Psoas muscle (tissue), 8 donors: ENCODE results near the gene LDLRAD4. TPM values are rescaled to one million over a fixed set of nuclear protein-coding genes. Genes with fewer than 3 reads are reported as not detected.

Experiments
- ATAC-seq, 4 donors: fragments of 200-7000 bp; cut with Tn5 transposase; one replicate each; pipeline ENCODE4 v1.9.1; 2020; ENCODE audit warnings: moderate library complexity in 3 of 4, mild to moderate bottlenecking in 2 of 4
- DNase-seq, 2 donors: peaks; one replicate each; pipeline ENCODE4 v3.0.0-alpha.2; 2020
- H3K27ac ChIP-seq: fragments of 200-600 bp; one replicate; pipeline ENCODE4 v1.8.0; 2022
- H3K27me3 ChIP-seq, 3 donors: fragments of 200-600 bp in 1 of 3; one replicate each; pipeline versions ENCODE4 v1.6.1 to v1.8.0; 2013 to 2022; ENCODE audit warnings: low read length in 2 of 3, mild to moderate bottlenecking in 2 of 3, moderate library complexity in 1 of 3; ENCODE audit not compliant: insufficient read depth in 3 of 3
- H3K36me3 ChIP-seq, 2 donors: fragments of 200-600 bp in 1 of 2; one replicate each; pipeline versions ENCODE4 v1.6.1 to v1.8.0; 2013 to 2022; ENCODE audit warnings: low read depth in 1 of 2, mild to moderate bottlenecking in 1 of 2, moderate library complexity in 1 of 2; ENCODE audit not compliant: insufficient read depth in 1 of 2
- H3K4me1 ChIP-seq: fragments of 200-600 bp; one replicate; pipeline ENCODE4 v1.8.0; 2022
- H3K4me3 ChIP-seq: fragments of 200-600 bp; one replicate; pipeline ENCODE4 v1.8.0; 2022; ENCODE audit warnings: mild to moderate bottlenecking
- H3K9me3 ChIP-seq: fragments of 200-600 bp; one replicate; pipeline ENCODE4 v1.8.0; 2022
- WGBS, 3 donors: extraction: QIAGEN DNeasy Blood & Tissue Kit; methylation state at CpG; one replicate each; pipeline versions ENCODE4 v1.1.6 to v1.1.7; 2013; 5-methylcytosine and 5-hydroxymethylcytosine counted together
- intact Hi-C, 2 donors: fragments of 100-400 bp; cut with DNase I; formaldehyde crosslinking; loops; one replicate each; pipeline versions ENCODE4 v1.11.0 to v1.14.2; 2022
- polyA plus RNA-seq, 3 donors: library from polyadenylated mRNA; stranded (reverse); fragments of 200-250 nt; gene quantifications; one replicate each; pipeline ENCODE4 v1.2.3, GENCODE V29; 2013
- total RNA-seq, 4 donors: library from RNA; stranded (reverse); fragmentation: NEBNext Ultra II Directional in 2 of 4; extraction: Animal tissue kit (Norgen Biotek cat#: 25700) in 2 of 4; gene quantifications; one replicate each; pipeline versions ENCODE4 v1.2.1 to v1.2.4, GENCODE V29; 2021 to 2023
- TF ChIP-seq, protein P1 (sequence below): fragments of 200-600 bp; IDR thresholded peaks from one replicate; pipeline ENCODE4 v1.8.0; 2022; ENCODE audit warnings: antibody characterized with exemption
- donor health status: healthy with polysubstance abuse.
- donor health status: DM: no; HTN: no; CAD: no; lungs with moderate emphysema.
- donor health status: Bipolar disorder and iron deficiency.
- donor health status: healthy.
- donor health status: DM: yes; HTN: yes; CAD: no.
- donor health status: DM: no; HTN: no; CAD: no.
- donor health status: DM: no; HTN: no; CAD: no.
- donor health status: DM: yes; HTN: yes; CAD: no.

The LDLRAD4 gene
- total and polyA plus RNA-seq, 7 donors, result 1.8 to 13.9 (median 3.8) TPM

DNA sequence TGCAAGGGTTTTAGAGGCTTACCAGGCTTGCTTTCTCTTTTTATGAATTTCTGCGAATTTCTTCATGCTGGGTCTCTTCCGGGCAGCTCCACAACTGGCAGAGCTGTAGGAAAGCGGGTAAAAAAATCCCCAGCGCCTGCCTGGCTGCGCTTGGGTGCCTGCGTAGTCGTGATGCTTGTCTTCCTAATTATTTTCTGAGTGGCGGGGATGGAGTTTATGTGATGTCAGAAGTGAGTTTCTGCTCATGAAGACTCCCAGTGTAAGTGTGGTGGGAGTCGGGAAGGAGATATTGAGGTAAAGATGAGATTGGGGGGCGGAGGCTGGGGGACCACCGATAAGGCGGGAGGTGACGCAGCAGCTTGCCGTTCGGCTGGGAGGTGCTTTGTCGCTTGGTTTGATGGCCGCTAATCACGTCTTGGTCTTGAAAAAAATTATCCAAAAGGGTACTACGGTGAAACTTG lies 229.8 kb downstream of the LDLRAD4 start:
- Histone ChIP-seq H3K4me1 (peaks cover 48% of the 10 kb centered on the region), H3K27me3 (no peaks in the 10 kb centered on the region), H3K27ac (no peak overlapping the region), H3K36me3 (no peaks in the 10 kb centered on the region), H3K9me3 (no peaks in the 10 kb centered on the region), H3K4me3 (peak overlapping the region; percentile 40)
- peak in 1 of 2 donors; percentile 8 for DNase-seq
- no peak for ATAC-seq
- TF ChIP-seq, protein P1, sequence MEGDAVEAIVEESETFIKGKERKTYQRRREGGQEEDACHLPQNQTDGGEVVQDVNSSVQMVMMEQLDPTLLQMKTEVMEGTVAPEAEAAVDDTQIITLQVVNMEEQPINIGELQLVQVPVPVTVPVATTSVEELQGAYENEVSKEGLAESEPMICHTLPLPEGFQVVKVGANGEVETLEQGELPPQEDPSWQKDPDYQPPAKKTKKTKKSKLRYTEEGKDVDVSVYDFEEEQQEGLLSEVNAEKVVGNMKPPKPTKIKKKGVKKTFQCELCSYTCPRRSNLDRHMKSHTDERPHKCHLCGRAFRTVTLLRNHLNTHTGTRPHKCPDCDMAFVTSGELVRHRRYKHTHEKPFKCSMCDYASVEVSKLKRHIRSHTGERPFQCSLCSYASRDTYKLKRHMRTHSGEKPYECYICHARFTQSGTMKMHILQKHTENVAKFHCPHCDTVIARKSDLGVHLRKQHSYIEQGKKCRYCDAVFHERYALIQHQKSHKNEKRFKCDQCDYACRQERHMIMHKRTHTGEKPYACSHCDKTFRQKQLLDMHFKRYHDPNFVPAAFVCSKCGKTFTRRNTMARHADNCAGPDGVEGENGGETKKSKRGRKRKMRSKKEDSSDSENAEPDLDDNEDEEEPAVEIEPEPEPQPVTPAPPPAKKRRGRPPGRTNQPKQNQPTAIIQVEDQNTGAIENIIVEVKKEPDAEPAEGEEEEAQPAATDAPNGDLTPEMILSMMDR, result no peak
- WGBS, 3 donors, result 70 to 84% (median 76%) methylated on average over 19 of the region's 19 CpGs
- intact Hi-C loops, result loop anchor here in 1 of 2 donors (5.0 kb wide), 1 partner anchor 226 kb away; no protein-coding TSS in a partner anchor

DNA sequence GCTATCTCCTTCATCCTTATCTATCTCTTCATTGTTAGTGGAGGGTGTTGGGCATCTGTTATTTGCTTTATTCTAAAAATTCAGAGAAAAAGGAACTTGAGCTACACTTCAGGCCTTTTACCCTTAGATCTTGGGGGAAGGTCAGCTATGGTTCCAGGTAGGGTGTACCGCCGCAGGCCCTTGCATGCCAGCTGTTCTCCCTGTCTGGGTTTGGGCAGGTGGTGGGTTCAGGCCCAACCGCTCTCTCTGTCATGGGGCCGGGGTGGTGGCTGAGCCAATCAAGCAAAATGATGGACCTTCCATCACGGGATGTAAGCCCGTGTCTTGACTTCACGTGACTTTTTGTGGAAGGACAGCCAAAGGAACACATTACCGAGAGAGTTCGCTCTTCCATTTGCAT lies 231.1 kb downstream of the LDLRAD4 start:
- Histone ChIP-seq H3K27ac (no peak overlapping the region), H3K9me3 (no peaks in the 10 kb centered on the region), H3K4me1 (peaks cover 48% of the 10 kb centered on the region), H3K36me3 (no peaks in the 10 kb centered on the region), H3K27me3 (no peaks in the 10 kb centered on the region), H3K4me3 (no peak overlapping the region)
- DNase-seq (no peak), ATAC-seq (no peak)
- intact Hi-C loops, result loop anchor here (5.0 to 10.0 kb wide), 4 partner anchors 48 to 235 kb away; partner anchors contain the start of gene LDLRAD4 (in 1 of the 2)
- TF ChIP-seq, protein P1, result no peak
- WGBS, 3 donors, result 95 to 98% (median 98%) methylated on average over 9 of the region's 9 CpGs

DNA sequence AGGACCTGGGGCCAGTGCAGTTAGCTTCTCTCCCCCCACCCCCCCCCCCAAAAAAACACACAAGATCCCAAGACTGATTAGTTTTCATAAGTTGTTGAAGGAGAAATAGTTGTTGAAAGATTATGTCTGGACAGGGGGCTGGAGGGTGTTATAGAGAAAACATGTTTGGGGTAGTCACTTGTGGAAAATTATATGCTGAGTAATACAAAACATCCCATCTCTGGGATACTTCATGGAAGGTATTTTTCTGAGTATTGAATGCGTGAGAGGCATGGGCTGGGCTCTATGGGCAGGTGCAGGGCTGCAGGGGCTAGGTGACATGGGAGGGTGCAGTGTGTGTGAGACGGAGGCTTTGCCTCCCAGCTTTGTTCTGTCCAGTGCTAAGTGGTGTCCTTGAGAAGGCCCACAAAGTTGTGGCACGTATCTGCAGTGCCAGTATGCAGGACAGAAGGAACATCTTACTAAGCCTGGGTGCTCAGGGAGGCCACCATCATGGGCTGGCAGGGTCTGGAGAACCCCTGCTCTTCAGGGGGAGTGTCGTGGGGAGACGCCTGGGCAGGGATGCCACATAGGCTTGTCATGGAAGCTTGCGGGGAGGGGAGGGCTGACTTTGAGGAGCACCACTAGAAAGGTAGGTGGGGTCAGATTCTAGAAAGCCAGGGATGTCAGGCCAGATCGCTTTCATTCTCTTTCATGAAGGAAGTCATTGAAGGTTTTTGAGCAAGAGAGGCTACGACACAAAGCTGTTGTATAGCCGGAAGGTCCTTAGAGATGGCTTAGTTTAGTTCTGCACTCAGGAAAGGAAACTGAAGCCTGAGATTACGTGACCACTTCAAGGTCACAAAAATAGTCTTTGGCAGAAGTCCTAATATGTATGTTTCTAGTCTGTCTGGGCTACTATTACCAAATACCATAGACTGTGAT lies 232.0 kb downstream of the LDLRAD4 start:
- WGBS, 3 donors, result 66 to 70% (median 68%) methylated on average over 10 of the region's 10 CpGs
- H3K27me3 ChIP-seq, result no peaks in the 10 kb centered on the region
- peak overlapping the region; percentile 16 for H3K27ac ChIP-seq
- TF ChIP-seq, protein P1, result no peak
- no peak for DNase-seq
- peaks cover 51% of the 10 kb centered on the region for H3K4me1 ChIP-seq
- H3K36me3 ChIP-seq, result no peaks in the 10 kb centered on the region
- no peak overlapping the region for H3K4me3 ChIP-seq
- intact Hi-C loops, result loop anchor here in 1 of 2 donors (5.0 to 10.0 kb wide), 3 partner anchors 47 to 236 kb away; partner anchors contain the start of gene LDLRAD4
- H3K9me3 ChIP-seq, result no peaks in the 10 kb centered on the region
- ATAC-seq, result no peak

DNA sequence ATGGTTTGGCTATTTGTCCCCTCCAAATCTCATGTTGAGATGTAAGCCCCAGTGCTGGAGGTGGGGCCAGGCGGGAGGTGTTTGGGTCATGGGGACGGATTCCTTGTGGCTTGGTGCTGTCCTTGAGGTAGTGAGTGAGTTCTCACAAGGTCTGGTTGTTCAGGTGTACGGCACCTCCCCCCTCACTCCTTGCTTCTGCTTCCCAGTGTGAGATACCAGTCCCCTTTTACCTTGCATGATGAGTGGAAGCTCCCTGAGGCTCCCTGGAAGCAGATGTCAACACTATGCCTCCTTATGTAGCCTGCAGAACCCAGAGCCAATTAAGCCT lies 232.6 kb downstream of the LDLRAD4 start:
- TF ChIP-seq, protein P1, result no peak
- H3K4me1 ChIP-seq, result peaks cover 54% of the 10 kb centered on the region

More for the DNA sequence above, 232.6 kb downstream of the LDLRAD4 start:
- H3K36me3 ChIP-seq, result no peaks in the 10 kb centered on the region
- intact Hi-C loops, result loop anchor here in 1 of 2 donors (5.0 to 10.0 kb wide), 3 partner anchors 46 to 236 kb away; partner anchors contain the start of gene LDLRAD4
- DNase-seq (no peak), ATAC-seq (no peak)
- no peaks in the 10 kb centered on the region for H3K27me3 ChIP-seq
- H3K9me3 ChIP-seq, result no peaks in the 10 kb centered on the region
- peak overlapping the region; percentile 16 for H3K27ac ChIP-seq
- no peak overlapping the region for H3K4me3 ChIP-seq
- 73 to 100% (median 84%) methylated on average over 3 of the region's 3 CpGs for WGBS, 3 donors
